Ovary (tissue), 3 donors: ENCODE measurements around the gene MPRIP.

Experiments used
- CTCF ChIP-seq, 3 donors: fragments of 450-650 bp in 2 of 3; fragments of 200-600 bp in 1 of 3; IDR thresholded peaks; one replicate each; pipeline versions ENCODE4 v1.5.1 to v1.8.0; 2016 to 2022; ENCODE audit warnings: antibody characterized with exemption in 3 of 3, mild to moderate bottlenecking in 1 of 3
- EP300 ChIP-seq: sonication (generic); formaldehyde crosslinking; IDR thresholded peaks from one replicate; pipeline ENCODE4 v1.6.1; 2017; ENCODE audit warnings: antibody characterized with exemption
- POLR2A ChIP-seq: fragments of 450-650 bp; IDR thresholded peaks from one replicate; pipeline ENCODE4 v1.6.1; 2017; ENCODE audit warnings: antibody characterized with exemption, mild to moderate bottlenecking, moderate library complexity
- donor health status: DM: no; HTN: no; CAD: no.

GRCh38 chr17:17039911-17040310, 2.3 kb upstream of the MPRIP start:
- TF ChIP-seq CTCF (IDR thresholded peaks at IDR 0.05): no peak
- no peak for TF ChIP-seq POLR2A
- no peak for TF ChIP-seq EP300
